ENCODE results near the gene SEMA3F. TPM values are rescaled to one million over a fixed set of nuclear protein-coding genes. Genes with fewer than 3 reads are reported as not detected.
"Not testable (repeated sequence)": the region's sequence is repeated elsewhere in the genome, so short reads cannot be mapped to it uniquely, and the experiment has no call there.

Gene SEMA3F
- total RNA-seq, 6 donors from 2014 or later = 4.2 to 76.0 (median 27.5) TPM

DNA sequence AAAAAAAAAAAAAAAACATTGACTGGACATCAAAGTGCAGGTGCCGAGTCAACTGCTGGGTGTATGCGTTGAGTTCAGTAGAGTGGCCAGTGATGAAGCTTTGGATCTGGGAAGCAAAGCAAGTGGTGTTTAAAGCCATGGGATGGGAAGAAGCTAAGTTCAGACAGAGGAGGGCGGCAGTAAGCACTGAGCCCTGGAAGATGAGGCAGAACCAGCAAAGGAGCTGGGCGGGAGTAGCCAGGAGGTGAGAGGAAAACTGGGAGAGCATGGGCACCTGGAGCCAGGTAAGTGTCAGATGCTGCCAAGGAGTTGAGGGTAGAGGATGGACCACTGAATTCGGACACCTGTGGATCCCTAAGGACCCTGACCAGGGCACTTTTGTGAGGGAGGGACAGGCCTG is 69.5 kb downstream of the SEMA3F start:
- H3K36me3 ChIP-seq = no peaks in the 10 kb centered on the region
- no peaks in the 10 kb centered on the region for H3K27me3 ChIP-seq
- no peak overlapping the region for H3K4me3 ChIP-seq
- H3K27ac ChIP-seq = no peak overlapping the region
- ATAC-seq (ENCODE audit: low FRiP score in 2 of 2) (no peak), DNase-seq (no peak)
- H3K4me1 ChIP-seq = peaks cover 21 to 29% (median 23%) of the 10 kb centered on the region in 4 donors
- TF ChIP-seq EP300 (IDR thresholded peaks at IDR 0.05) (no peak), POLR2A (IDR thresholded peaks at IDR 0.05) (no peak), POLR2AphosphoS5 (IDR thresholded peaks at IDR 0.05) (no peak)
- TF ChIP-seq, protein P1, sequence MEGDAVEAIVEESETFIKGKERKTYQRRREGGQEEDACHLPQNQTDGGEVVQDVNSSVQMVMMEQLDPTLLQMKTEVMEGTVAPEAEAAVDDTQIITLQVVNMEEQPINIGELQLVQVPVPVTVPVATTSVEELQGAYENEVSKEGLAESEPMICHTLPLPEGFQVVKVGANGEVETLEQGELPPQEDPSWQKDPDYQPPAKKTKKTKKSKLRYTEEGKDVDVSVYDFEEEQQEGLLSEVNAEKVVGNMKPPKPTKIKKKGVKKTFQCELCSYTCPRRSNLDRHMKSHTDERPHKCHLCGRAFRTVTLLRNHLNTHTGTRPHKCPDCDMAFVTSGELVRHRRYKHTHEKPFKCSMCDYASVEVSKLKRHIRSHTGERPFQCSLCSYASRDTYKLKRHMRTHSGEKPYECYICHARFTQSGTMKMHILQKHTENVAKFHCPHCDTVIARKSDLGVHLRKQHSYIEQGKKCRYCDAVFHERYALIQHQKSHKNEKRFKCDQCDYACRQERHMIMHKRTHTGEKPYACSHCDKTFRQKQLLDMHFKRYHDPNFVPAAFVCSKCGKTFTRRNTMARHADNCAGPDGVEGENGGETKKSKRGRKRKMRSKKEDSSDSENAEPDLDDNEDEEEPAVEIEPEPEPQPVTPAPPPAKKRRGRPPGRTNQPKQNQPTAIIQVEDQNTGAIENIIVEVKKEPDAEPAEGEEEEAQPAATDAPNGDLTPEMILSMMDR (IDR thresholded peaks at IDR 0.05) = no peak
- WGBS, 2 donors = 63 to 74% methylated on average over 5 of the region's 5 CpGs
- H3K9me3 ChIP-seq = no peaks in the 10 kb centered on the region

DNA sequence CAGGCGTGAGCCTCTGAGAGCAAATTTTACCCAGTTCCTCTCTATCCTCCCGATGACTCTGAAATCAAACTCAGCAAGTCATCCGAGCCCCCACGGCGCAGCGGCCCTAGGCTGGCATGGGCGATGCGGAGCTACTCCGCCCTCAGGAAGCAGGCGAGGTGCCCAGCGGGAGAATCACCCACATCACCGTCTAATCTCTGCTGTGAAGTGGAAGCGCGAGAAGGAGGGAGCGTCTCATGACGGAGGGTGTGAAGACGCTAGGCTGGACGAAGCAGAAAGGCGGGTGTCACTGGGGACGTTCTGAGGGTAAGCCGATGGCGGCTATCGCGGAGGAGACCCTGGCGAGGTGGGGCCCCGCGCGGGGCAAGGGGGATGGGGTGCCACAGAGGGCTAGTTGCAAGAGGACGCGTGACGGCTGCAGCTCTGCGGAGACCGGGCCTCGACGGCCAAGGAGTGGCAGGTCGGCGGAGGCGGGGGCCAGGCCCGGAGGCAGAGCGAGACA is 71.8 kb downstream of the SEMA3F start:
- Histone ChIP-seq H3K36me3 (no peaks in the 10 kb centered on the region), H3K9me3 (no peaks in the 10 kb centered on the region), H3K4me1 (peaks cover 21 to 35% (median 25%) of the 10 kb centered on the region in 4 donors), H3K27ac (peak overlapping the region; percentile 59 to 89 (median 71)), H3K4me3 (peak overlapping the region; percentile 57 to 73 (median 62)), H3K27me3 (no peaks in the 10 kb centered on the region)
- ATAC-seq (ENCODE audit: low FRiP score in 2 of 2) (peak in 1 of 2 donors; percentile 51), DNase-seq (peak; percentile 45 to 87)
- TF ChIP-seq EP300 (IDR thresholded peaks at IDR 0.05) = no peak
- TF ChIP-seq POLR2A (IDR thresholded peaks at IDR 0.05) = no peak
- TF ChIP-seq, protein P1 (IDR thresholded peaks at IDR 0.05) = no peak
- no peak for TF ChIP-seq POLR2AphosphoS5 (IDR thresholded peaks at IDR 0.05)
- WGBS, 2 donors = 1 to 5% methylated on average over 8 to 39 of the region's 40 CpGs

DNA sequence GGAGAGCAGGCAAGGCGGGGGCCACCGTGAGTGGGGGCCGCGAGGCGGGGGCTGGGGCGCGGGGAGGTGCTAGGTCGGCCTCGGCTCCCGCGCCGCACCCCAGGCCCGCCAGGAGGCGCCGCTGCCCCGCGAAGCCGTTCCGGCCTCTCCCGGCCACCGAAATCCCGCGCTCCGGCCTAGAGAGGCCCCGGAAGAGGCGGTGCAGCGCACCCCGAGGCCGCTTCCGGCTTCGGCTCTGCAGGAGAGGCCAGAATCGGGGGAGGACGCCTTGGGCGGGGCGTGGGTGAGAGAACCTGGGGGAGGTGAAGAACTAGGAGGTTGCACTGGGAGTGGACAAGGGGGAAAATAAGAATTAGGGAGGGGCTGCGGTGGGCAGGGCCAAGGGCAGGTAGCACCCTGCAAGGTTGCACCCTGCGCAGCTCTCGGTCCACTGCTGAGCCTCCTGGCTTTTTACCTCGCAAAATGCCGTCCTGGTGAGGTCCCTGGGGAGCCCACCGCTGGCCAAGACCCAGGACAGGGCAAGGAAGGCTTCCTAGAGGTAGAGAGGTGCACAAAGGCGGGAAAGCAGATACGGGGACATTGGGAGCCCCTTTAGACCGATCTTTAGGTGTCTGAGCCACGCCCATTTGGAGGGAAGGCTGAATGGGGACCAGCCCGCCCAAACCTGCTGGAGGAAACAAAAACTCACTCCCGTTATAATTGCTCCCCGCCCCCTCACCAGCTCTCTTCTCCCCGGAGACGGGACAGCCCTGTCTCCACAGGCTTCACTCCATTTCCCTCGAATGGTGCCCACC is 72.5 kb downstream of the SEMA3F start:
- peak; percentile 96 to 98 for DNase-seq
- WGBS, 2 donors = 3 to 5% methylated on average over 30 to 42 of the region's 51 CpGs
- no peaks in the 10 kb centered on the region for H3K9me3 ChIP-seq
- no peaks in the 10 kb centered on the region for H3K36me3 ChIP-seq
- H3K27me3 ChIP-seq = no peaks in the 10 kb centered on the region
- H3K4me3 ChIP-seq = peak overlapping the region; percentile 57 to 73 (median 62)
- H3K4me1 ChIP-seq = peaks cover 21 to 35% (median 25%) of the 10 kb centered on the region in 4 donors
- ATAC-seq (ENCODE audit: low FRiP score in 2 of 2) = peak; percentile 96
- H3K27ac ChIP-seq = peak overlapping the region; percentile 65 to 89 (median 80)
- TF ChIP-seq EP300 (IDR thresholded peaks at IDR 0.05) = no peak
- TF ChIP-seq, protein P1 (IDR thresholded peaks at IDR 0.05) = peak; percentile 93 to 99 (median 96)
- peak; percentile 59 to 66 for TF ChIP-seq POLR2AphosphoS5 (IDR thresholded peaks at IDR 0.05)
- TF ChIP-seq POLR2A (IDR thresholded peaks at IDR 0.05) = peak in 2 of 4 donors; percentile 13 to 59

DNA sequence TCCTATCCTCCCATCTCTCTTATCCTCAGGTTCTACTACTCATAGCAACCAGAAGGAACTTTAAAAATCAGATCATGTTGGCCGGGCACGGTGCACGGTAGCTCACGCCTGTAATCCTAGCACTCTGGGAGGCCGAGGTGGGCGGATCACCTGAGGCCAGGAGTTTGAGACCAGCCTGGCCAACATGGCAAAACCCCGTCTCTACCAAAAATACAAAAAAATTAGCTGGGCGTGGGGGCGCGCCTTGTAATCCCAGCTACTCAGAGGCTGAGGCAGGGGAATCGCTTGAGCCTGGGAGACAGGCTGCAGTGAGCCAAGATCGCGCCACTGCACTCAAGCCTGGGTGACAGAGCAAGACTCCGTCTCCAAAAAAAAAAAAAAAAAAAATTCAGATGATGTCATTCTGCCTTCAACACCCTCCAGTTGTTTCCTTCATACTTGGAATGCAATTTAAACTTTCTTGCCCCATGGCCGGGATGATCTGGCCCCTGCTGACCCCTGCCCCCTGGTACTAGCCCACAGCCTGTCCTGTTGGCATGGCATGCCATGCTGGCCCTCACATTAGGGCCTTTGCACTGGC is 73.2 kb downstream of the SEMA3F start:
- peak overlapping the region; percentile 65 to 89 (median 80) for H3K27ac ChIP-seq

DNA sequence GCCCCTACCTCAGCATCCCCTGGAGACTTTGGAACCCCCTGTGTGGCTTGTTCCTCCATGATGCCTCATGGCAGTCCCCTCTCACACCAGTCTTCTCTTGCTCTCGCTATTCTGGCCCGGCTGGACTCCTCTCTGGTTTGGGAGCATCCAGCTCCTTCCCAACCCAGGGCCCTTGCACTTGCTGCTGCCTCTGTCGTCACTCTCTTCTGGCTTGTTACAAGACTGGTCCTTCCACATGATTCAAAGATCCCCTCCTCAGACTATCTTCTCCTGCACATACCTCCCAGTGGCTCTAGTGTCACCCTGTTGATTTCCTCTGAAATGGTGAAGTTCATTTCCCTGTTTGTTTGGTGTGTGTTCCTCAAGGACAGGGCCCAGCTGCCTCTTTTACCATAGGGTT is 74.4 kb downstream of the SEMA3F start:
- H3K4me1 ChIP-seq = peaks cover 21 to 37% (median 27%) of the 10 kb centered on the region in 4 donors
- no peak overlapping the region for H3K4me3 ChIP-seq
- ATAC-seq (ENCODE audit: low FRiP score in 2 of 2) = no peak
- no peaks in the 10 kb centered on the region for H3K36me3 ChIP-seq
- H3K9me3 ChIP-seq = no peaks in the 10 kb centered on the region
- peak overlapping the region in 3 of 4 donors; percentile 27 to 71 (median 67) for H3K27ac ChIP-seq
- 98 to 100% methylated on average over 3 of the region's 3 CpGs for WGBS, 2 donors
- TF ChIP-seq, protein P1 (IDR thresholded peaks at IDR 0.05) = no peak
- no peak for TF ChIP-seq EP300 (IDR thresholded peaks at IDR 0.05)
- TF ChIP-seq POLR2A (IDR thresholded peaks at IDR 0.05) = no peak
- no peak for TF ChIP-seq POLR2AphosphoS5 (IDR thresholded peaks at IDR 0.05)
- DNase-seq = no peak
- no peaks in the 10 kb centered on the region for H3K27me3 ChIP-seq

More for the DNA sequence above, 73.2 kb downstream of the SEMA3F start:
- 43 to 59% methylated on average over 13 to 15 of the region's 15 CpGs for WGBS, 2 donors
- not testable (repeated sequence) for ATAC-seq (ENCODE audit: low FRiP score in 2 of 2); DNase-seq; H3K27me3 ChIP-seq; H3K36me3 ChIP-seq; H3K9me3 ChIP-seq
- Histone ChIP-seq H3K4me1 (peaks cover 21 to 35% (median 25%) of the 10 kb centered on the region in 4 donors), H3K4me3 (peak overlapping the region in 3 of 4 donors; percentile 57 to 73 (median 58))

Data from upper lobe of left lung (tissue), 6 donors.